A673 (cell line): ENCODE data around the gene PIGB.

Experiments used
- CTCF ChIP-seq: fragments of 300-800, 200-600 bp; sonication (generic); conservative IDR thresholded peaks from 2 replicates; pipeline ENCODE4 v1.5.1; 2017; ENCODE audit warnings: low read depth, mild to moderate bottlenecking, antibody characterized with exemption, low read length, moderate library complexity, mixed read lengths
- EZH2 ChIP-seq: fragments of 200-600 bp; sonication (generic); IDR thresholded peaks from 2 replicates; pipeline ENCODE4 v1.6.1; 2017; ENCODE audit warnings: borderline replicate concordance, low read depth, mild to moderate bottlenecking, mixed read lengths, antibody characterized with exemption, low read length; ENCODE audit not compliant: poor library complexity, severe bottlenecking

- TF ChIP-seq CTCF (no peak), EZH2 (no peak)
Measured at GRCh38 chr15:55334371-55334770, 15.3 kb downstream of the PIGB start.
